Karpas-422 (cell line): Measurements from ENCODE around the gene SLC26A11. TPM values are rescaled to one million over a fixed set of nuclear protein-coding genes. Genes with fewer than 3 reads are reported as not detected.
"Not testable (repeated sequence)": the region's sequence is repeated elsewhere in the genome, so short reads cannot be mapped to it uniquely, and the experiment has no call there.

Experiments used
- DNase-seq: peaks from one replicate; pipeline ENCODE4 v3.0.0-alpha.2; 2015
- H2AFZ ChIP-seq: fragments of 200-600 bp; sonication (generic); 2 replicates; pipeline ENCODE4 v1.6.1; 2014; ENCODE audit warnings: antibody characterized with exemption, low read length, mixed read lengths
- H3K27ac ChIP-seq: fragments of 200-600 bp; sonication (generic); 2 replicates; pipeline ENCODE4 v1.5.1; 2014; ENCODE audit warnings: mild to moderate bottlenecking, low read length, moderate library complexity
- H3K27me3 ChIP-seq: fragments of 200-600 bp; sonication (generic); 2 replicates; pipeline ENCODE4 v1.6.1; 2014; ENCODE audit warnings: low read length, mixed read lengths
- H3K36me3 ChIP-seq: fragments of 200-600 bp; sonication (generic); 2 replicates; pipeline ENCODE4 v1.6.1; 2014; ENCODE audit warnings: low read length, mixed read lengths; ENCODE audit not compliant: insufficient read depth
- H3K4me1 ChIP-seq: fragments of 200-600 bp; sonication (generic); 2 replicates; pipeline ENCODE4 v1.6.1; 2014; ENCODE audit warnings: mild to moderate bottlenecking, low read length, mixed read lengths
- H3K4me2 ChIP-seq: fragments of 200-600 bp; sonication (generic); 2 replicates; pipeline ENCODE4 v1.6.1; 2014; ENCODE audit warnings: low read length, low read depth, mild to moderate bottlenecking; ENCODE audit not compliant: poor library complexity, severe bottlenecking
- H3K4me3 ChIP-seq: fragments of 200-600 bp; sonication (generic); 2 replicates; pipeline ENCODE4 v1.5.1; 2014; ENCODE audit warnings: mild to moderate bottlenecking, antibody characterized with exemption, low read length, mixed read lengths
- H3K79me2 ChIP-seq: fragments of 200-600 bp; sonication (generic); 2 replicates; pipeline ENCODE4 v1.6.1; 2014; ENCODE audit warnings: mild to moderate bottlenecking, low read length, mixed read lengths
- H3K9ac ChIP-seq: fragments of 200-600 bp; sonication (generic); 2 replicates; pipeline ENCODE4 v1.6.0; 2014; ENCODE audit warnings: low read length
- H3K9me2 ChIP-seq: fragments of 200-600 bp; sonication (generic), shearing (Covaris generic); replicated peaks from 2 replicates; pipeline ENCODE4 v1.6.0; 2014; ENCODE audit warnings: mild to moderate bottlenecking, low read length, moderate library complexity; ENCODE audit not compliant: insufficient read depth
- H3K9me3 ChIP-seq: fragments of 300-700, 200-600 bp; sonication (generic); 2 replicates; pipeline ENCODE4 v1.6.1; 2014; ENCODE audit warnings: low read length, mixed read lengths
- H4K20me1 ChIP-seq: fragments of 200-600 bp; sonication (generic); 2 replicates; pipeline ENCODE4 v1.6.1; 2014; ENCODE audit warnings: mild to moderate bottlenecking, antibody characterized with exemption, low read length, low read depth; ENCODE audit not compliant: insufficient read depth
- total RNA-seq: library from RNA; depleted of rRNA; stranded (reverse); fragments of >200 nt; shearing (Covaris generic); gene quantifications from 2 replicates; pipeline ENCODE4 v1.2.3, GENCODE V29; 2014; ENCODE audit warnings: low replicate concordance

SLC26A11 gene
- total RNA-seq, 1 experiment from 2014 or later = 7.4 TPM

DNA sequence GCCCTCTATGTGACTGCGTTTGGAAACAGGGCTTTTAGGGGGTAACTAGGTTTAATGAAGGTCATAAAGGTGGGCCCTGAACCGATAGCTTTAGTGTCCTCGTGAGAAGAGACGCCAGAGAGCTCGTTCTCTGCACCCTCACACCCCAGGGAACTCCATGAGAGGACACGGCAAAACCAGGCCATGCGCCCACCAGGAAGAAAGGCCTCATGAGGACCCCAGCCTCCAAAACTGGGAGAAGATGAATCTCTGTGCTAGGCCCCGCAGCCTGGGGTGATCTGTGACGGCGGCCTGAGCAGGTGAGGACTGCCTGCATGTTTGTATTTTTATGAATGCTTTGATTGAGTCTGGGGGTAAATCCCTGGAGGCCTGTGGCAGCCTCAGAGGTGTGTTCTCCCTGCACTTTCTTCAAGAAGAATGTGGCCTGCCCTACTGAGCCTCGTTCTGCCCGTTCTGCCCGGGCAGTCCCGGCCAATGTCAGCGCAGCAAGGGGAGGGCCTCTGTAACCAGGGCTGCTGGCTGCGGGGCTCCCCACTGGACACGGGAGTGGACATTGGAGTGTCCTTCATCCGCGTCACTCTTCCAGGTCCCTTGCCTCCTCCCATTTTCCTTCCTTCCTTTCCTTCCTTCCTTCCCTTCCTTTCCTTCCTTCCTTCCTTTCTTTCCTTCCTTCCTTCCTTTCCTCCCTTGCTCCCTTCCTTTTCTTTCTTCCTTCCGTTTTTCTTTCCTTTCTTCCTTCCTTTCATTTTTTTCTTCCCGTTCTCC, 33.6 kb downstream of the SLC26A11 start:
- Histone ChIP-seq H3K4me2 (no peak overlapping the region), H3K36me3 (no peaks in the 10 kb centered on the region), H3K4me3 (no peak overlapping the region), H4K20me1 (no peaks in the 10 kb centered on the region), H3K79me2 (no peaks in the 10 kb centered on the region), H3K9ac (no peak overlapping the region), H3K27me3 (no peaks in the 10 kb centered on the region), H3K27ac (no peak overlapping the region), H3K9me3 (no peaks in the 10 kb centered on the region), H2AFZ (no peak overlapping the region), H3K4me1 (peaks cover 10% of the 10 kb centered on the region), H3K9me2 (no peaks in the 10 kb centered on the region)
- no peak for DNase-seq

DNA sequence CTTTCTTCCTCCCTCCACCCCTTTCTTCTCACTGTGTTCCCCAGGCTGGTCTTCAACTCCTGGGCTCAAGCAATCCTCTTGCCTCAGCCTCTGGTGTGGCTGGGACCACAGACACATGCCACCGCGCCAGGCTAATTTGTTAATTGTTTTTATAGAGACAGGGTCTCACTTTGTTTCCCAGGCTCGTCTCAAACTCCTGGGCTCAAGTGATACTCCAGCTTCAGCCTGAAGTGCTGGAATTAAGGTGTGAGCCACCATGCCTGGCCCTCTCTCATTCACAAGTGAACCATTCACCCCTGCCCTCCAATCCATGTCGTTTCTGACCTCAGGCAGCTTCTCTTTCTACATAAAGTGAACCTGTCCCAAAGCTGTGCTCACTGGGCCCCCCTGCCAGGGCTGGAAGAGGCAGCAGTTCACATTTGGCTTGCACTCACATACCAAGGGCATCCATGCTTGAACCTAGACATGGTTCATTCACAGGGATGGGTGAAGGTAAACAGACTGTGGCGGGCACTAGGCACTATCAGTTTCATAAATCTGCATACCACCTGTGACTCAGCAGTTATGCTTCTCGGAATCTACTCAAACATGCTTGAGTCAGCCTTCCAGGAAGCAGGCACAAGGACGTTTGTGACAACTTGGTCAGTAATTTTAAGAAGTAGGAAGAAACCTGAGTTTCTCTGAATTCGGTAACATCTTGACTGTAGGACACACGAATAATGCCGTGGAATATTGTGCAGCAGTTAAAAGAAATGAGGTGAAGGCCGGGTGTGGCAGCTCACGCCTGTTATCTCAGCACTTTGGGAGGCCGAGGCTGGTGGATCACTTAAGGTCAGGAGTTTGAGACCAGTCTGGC, 34.4 kb downstream of the SLC26A11 start:
- Histone ChIP-seq H3K4me2 (no peak overlapping the region), H3K9ac (no peak overlapping the region), H3K27me3 (no peaks in the 10 kb centered on the region)

DNA sequence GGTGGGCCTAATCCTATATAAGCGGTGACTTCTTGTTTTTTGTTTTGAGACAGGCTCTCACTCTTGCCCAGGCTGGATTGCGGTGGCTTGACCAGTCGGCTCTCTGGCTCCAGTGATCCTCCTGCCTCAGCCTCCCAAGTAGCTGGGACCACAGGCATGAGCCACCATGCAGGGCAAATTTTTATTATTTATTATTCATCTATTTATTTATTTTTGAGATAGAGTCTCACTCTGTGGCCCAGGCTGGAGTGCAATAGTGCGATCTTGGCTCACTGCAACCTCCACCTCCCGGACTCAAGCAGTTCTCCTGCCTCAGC, 35.8 kb downstream of the SLC26A11 start:
- Histone ChIP-seq H3K9me3 (no peaks in the 10 kb centered on the region), H3K4me2 (no peak overlapping the region), H3K9me2 (no peaks in the 10 kb centered on the region), H3K27ac (no peak overlapping the region), H3K36me3 (no peaks in the 10 kb centered on the region), H2AFZ (no peak overlapping the region), H4K20me1 (no peaks in the 10 kb centered on the region), H3K27me3 (no peaks in the 10 kb centered on the region), H3K79me2 (no peaks in the 10 kb centered on the region), H3K4me1 (peaks cover 24% of the 10 kb centered on the region), H3K9ac (no peak overlapping the region), H3K4me3 (no peak overlapping the region)
- DNase-seq = no peak

More for the DNA sequence above, 34.4 kb downstream of the SLC26A11 start:
- DNase-seq = no peak
- no peak overlapping the region for H3K4me3 ChIP-seq
- no peaks in the 10 kb centered on the region for H4K20me1 ChIP-seq
- H3K36me3 ChIP-seq = no peaks in the 10 kb centered on the region
- no peaks in the 10 kb centered on the region for H3K79me2 ChIP-seq
- no peak overlapping the region for H3K27ac ChIP-seq
- no peaks in the 10 kb centered on the region for H3K9me3 ChIP-seq
- H3K4me1 ChIP-seq = peaks cover 18% of the 10 kb centered on the region
- no peaks in the 10 kb centered on the region for H3K9me2 ChIP-seq
- H2AFZ ChIP-seq = no peak overlapping the region

DNA sequence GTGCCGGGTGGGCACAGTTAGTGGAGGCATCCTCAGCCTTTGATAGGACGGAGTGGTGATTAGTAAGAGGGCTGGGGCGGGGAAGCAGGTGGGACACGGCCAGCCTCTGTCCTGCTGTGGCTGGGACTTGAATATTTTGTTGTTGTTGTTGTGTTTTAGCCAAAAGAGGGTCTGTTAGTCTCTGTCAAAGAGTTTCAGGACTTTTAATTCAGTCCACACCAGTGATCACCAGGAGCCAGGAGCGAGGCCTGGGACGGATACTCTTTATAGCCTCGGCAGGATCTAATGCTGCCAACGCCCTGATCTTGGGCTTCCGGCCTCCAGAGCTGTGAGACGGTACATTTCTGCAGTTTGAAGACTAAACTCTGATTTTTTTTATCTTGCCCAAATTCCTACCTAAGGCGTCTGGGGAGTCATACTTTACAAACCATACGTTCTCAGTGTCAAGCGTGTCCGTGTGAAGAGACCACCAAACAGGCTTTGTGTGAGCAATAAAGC, 37.5 kb downstream of the SLC26A11 start:
- H2AFZ ChIP-seq = no peak overlapping the region
- H3K4me3 ChIP-seq = no peak overlapping the region
- H3K27me3 ChIP-seq = 0 out of 2 replicates have a peak, but pooled peaks cover 2% of the 10 kb centered on the region
- H4K20me1 ChIP-seq = peaks cover 8% of the 10 kb centered on the region; the same call in 1 of the 2 replicates
- no peaks in the 10 kb centered on the region for H3K36me3 ChIP-seq
- H3K9me3 ChIP-seq = no peaks in the 10 kb centered on the region
- no peaks in the 10 kb centered on the region for H3K9me2 ChIP-seq
- no peak overlapping the region for H3K4me2 ChIP-seq
- H3K27ac ChIP-seq = 0 out of 2 replicates have a peak overlapping the region, but pooled peaks have one; percentile 17
- H3K9ac ChIP-seq = no peak overlapping the region
- H3K4me1 ChIP-seq = peaks cover 39% of the 10 kb centered on the region
- H3K79me2 ChIP-seq = no peaks in the 10 kb centered on the region
- no peak for DNase-seq

DNA sequence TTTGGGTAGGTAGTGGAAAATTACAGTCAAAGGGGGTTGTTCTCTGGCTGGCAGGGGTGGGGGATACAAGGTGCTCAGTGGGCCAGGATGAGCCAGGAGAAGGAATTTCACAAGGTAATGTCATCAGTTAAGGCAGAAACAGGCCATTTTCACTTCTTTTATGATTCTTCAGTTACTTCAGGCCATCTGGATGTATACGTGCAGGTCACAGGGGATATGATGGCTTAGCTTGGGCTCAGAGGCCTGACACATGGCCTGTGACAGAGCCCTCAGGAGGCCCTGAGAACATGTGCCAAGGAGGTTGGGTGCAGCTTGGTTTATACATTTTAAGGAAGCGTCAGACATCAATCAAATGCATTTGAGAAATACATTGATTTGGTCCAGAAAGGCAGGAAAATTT, 38.1 kb downstream of the SLC26A11 start:
- H3K9me3 ChIP-seq, H3K9ac ChIP-seq, H3K36me3 ChIP-seq, H3K79me2 ChIP-seq, H2AFZ ChIP-seq, H3K27me3 ChIP-seq, H3K4me3 ChIP-seq, H3K9me2 ChIP-seq: not testable (repeated sequence)
- H4K20me1 ChIP-seq = peaks cover 13% of the 10 kb centered on the region; the same call in 1 of the 2 replicates
- peak overlapping the region; percentile 74 for H3K27ac ChIP-seq
- peaks cover 42% of the 10 kb centered on the region for H3K4me1 ChIP-seq
- H3K4me2 ChIP-seq = peak overlapping the region; percentile 22
- peak; percentile 52 for DNase-seq

DNA sequence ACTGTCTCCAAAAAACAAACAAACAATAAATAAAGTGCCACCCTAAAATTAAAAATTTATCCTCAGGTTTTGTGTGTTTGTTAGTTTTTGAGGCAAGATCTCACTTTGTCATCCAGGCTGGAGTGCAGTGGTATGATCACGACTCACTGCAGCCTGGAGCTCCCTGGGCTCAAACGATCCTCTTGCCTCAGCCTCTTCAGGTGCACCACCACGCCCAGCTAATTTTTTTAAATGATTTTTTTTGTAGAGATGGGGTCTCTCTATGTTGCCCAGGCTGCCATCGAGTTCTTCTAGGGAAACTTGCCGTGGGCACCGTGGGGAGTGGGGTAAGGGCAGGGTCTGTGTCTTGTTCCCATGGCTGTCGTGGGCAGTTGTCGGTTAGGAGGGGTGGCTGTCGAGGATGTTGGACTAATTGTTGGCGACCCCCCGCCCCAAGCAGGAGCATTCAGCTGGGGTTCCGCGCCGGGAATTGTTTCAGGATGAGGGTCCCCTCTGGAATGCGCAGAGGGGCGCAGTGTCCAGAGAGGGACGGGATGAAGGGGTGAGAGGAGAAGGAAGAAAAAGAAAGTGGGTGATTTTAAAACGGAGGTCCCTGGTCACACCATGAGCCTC, 39.3 kb downstream of the SLC26A11 start:
- no peak for DNase-seq
- no peaks in the 10 kb centered on the region for H3K36me3 ChIP-seq
- H3K79me2 ChIP-seq = no peaks in the 10 kb centered on the region
- no peaks in the 10 kb centered on the region for H3K9me3 ChIP-seq
- H3K4me1 ChIP-seq = peaks cover 53% of the 10 kb centered on the region
- H3K4me2 ChIP-seq = peak overlapping the region; percentile 32
- no peaks in the 10 kb centered on the region for H3K9me2 ChIP-seq
- 0 out of 2 replicates have a peak, but pooled peaks cover 2% of the 10 kb centered on the region for H3K27me3 ChIP-seq
- peak overlapping the region; percentile 74; the same call in 1 of the 2 replicates for H3K27ac ChIP-seq
- H4K20me1 ChIP-seq = peaks cover 21% of the 10 kb centered on the region; the same call in 1 of the 2 replicates
- H2AFZ ChIP-seq = no peak overlapping the region
- no peak overlapping the region for H3K4me3 ChIP-seq
- 0 out of 2 replicates have a peak overlapping the region, but pooled peaks have one; percentile 39 for H3K9ac ChIP-seq

DNA sequence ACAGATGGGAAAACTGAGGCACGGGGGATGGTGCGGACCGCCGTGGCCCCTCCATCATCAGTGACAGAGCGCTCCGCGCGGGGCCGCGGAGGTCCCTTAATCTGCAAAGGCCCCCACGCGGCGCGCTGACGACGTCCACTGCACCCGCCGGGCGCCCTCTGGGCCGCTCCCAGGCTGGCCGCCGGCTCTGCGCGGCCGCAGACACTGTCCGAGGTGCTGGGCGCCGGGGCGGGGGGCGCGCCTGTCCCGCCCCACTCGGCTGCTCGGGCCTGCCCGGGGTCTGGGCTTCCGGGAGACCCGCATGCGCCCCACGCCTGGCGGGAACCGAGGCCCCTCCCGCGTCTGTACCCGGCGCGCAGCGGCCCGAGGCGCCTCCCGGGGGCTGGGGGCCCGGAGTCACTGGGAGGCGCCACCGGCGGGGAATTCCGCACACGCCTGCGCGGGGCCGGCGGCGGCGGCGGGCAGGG, 39.9 kb downstream of the SLC26A11 start:
- Histone ChIP-seq H3K9me3 (no peaks in the 10 kb centered on the region), H3K4me2 (peak overlapping the region; percentile 32), H3K9ac (peak overlapping the region; percentile 39; the same call in 1 of the 2 replicates), H4K20me1 (peaks cover 21% of the 10 kb centered on the region; the same call in 1 of the 2 replicates), H3K4me1 (peaks cover 53% of the 10 kb centered on the region), H3K79me2 (no peaks in the 10 kb centered on the region), H2AFZ (no peak overlapping the region), H3K36me3 (no peaks in the 10 kb centered on the region), H3K4me3 (peak overlapping the region; percentile 30; the same call in 1 of the 2 replicates), H3K27me3 (0 out of 2 replicates have a peak, but pooled peaks cover 2% of the 10 kb centered on the region), H3K9me2 (no peaks in the 10 kb centered on the region), H3K27ac (no peak overlapping the region)
- no peak for DNase-seq
